Adipose tissue (tissue), 3 donors: ENCODE data around the gene POLR1C. TPM values are rescaled to one million over a fixed set of nuclear protein-coding genes. Genes with fewer than 3 reads are reported as not detected.
"Not testable (repeated sequence)": the region's sequence is repeated elsewhere in the genome, so short reads cannot be mapped to it uniquely, and the experiment has no call there.

ENCODE experiments used
- H3K27ac ChIP-seq: one replicate; pipeline ENCODE4 v1.5.1; 2013; ENCODE audit warnings: low read depth, low read length
- WGBS, 3 donors: extraction: QIAGEN DNeasy Blood & Tissue Kit; methylation state at CpG; one replicate each; pipeline ENCODE4 v1.1.7; 2013; 5-methylcytosine and 5-hydroxymethylcytosine counted together
- polyA plus RNA-seq, 3 donors: library from polyadenylated mRNA; stranded (reverse); fragments of 200-250 nt; gene quantifications; one replicate each; pipeline ENCODE4 v1.2.3, GENCODE V29; 2013
- donor health status: healthy with polysubstance abuse.
- donor health status: Bipolar disorder and iron deficiency.
- donor health status: healthy.

POLR1C gene
- polyA plus RNA-seq, 3 donors = 17.0 to 48.2 (median 19.2) TPM

DNA sequence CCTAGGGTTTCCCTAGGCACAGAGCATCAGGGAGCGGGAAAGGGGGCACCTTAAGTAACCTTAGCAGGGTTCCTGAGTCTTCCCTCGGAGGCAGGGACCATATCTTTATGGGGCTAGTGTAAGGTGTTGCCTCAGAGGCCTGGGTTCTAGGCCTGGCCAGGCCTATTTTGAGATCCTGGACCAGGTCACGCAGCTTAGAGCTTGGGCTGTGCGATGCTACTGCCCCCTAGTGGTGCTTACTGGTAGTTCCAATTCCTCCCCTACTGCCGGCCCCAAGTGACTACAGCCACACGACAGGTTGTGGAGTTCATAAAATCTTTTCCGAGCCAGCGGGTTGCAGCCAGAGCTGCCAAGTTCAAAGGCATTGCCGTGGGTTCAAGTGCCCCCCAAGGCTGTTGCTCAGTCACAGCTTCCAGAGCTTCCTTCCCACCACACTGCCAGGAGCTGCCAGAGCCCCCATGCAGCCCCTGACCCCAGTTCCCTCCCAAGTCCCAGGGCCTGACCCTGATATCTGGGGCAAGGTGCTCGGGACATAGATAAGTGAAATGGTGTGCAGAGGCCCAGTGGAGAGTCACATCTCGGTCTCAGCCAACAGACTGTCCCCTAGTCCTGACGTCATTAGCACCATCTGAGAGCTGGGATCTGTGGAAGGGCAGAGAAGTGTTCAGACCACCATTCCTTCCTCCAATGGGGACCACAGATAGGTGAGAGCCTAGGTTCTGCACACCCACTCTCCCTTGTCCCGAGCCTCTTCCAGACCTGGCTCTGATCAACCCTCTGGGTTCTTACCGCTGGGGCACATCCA, 10.0 kb upstream of the POLR1C start:
- WGBS, 3 donors = 26 to 28% (median 27%) methylated on average over 14 of the region's 14 CpGs
- no peak overlapping the region for H3K27ac ChIP-seq

DNA sequence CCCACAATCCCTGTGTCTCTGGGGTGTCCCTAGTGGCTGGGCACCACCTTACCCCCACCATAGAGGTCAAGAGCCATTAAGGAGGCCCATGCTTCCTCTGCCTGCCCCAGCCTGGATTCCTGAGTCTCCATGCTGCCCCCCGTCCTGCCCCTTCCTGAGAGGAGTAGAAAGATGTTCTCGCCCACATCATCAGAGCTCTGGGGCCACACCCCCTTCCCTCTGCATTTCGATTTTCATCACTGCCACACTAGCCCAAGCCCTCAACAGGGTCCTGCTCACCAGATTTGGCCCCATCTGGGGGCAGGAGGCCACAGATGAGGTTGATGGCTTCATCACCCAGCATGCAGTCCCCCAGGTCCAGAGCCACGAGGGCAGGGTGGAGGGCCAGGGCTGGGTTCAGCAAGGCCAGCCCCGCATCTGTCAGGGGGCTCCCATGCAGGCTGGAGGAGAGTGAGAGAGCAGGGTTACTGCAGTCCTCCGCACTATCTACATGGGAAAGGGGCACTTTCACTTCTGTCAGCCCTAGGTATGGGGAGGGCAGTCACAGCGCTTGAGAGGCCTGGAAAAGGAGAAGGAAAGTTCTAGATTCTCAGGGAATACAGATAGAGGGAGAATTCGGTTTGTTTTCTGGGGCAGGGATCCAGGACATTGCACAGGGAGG, 8.3 kb upstream of the POLR1C start:
- 70 to 82% (median 75%) methylated on average over 8 of the region's 8 CpGs for WGBS, 3 donors
- no peak overlapping the region for H3K27ac ChIP-seq

DNA sequence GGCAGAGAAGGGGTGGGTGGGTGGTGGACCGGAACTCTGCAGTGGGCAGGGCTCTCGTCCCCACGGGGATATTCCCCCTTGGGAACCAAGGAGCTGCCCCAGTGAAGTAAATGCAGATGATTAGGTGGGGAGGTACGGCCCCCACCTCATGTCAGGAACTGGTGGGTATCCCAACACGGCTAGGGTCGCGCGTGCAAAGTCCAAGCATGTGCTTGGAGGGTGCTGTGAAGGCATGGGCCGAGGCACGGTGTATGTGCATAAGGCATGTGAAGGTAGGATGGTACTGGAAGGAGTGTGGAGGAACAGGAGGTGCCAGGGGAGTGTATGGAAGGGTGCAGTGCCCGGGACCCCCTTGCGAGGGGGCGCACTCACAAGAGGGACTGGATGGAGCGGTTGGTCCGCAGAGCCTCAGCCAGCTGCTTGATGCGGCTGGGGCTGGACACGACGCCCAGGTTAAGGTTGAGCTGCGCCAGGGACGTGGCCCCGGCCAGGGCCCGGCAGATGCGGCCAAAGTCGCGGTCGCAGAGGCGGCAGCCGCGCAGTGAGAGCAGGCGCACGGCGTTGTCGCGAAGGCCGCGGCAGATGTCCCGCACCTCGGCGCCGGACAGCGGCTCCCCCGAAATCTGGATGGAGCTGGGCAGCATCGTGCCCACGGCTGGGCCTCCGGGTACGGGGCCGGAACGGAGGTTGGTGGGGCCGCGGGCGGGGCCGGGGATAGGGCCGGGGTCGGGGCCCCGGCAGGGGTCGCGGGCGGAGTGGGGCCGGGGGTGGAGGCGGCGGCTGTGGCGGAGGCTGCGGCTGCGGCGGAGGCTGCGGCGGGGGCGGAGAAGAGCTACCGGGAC, 7.5 kb upstream of the POLR1C start:
- WGBS, 3 donors = 8 to 15% (median 8%) methylated on average over 52 to 68 of the region's 69 CpGs

DNA sequence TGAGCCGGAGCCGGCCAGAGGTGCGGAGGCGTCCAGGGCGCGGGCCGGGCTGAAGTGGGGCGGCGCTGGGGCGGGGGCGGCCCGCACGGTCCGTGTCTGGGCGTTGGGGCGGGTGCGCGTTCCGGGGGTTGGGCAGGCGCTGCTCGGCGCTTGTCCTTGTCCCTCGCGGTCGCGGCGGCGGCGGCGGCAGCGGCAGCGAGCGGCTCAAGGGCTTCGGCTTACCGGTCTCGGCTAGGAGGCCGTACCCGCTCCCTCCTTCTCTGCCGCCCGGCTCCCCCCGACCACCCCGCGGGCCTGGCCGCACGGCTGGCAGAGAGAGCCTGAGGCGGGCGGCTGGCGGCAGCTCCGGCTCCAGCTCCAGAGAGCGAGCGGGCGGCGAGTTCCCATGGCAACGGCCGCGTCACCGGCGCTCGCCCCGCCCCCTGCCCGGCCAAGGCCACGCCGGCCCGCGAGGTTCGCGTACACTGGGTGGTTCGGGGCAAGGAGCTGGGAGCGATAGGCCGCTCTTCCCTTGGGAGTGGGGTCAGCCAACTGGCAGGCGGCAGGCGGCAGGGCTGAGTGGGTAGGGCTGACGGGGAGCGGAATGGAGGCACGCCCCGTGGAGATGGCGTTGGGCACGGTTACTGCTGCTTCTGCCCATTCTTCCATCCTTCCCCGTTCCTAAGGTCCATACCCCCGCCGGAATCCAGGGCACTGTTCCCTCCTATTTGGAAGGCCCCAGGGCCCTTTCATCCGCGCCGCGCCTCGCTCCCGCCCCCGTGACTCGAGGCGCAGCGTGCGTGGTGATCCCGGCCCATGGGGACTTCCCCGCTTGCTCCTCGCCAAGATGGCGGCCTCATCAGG, 6.7 kb upstream of the POLR1C start, which contains the start of gene LRRC73:
Gene LRRC73 (minus strand): TSS at position 363 of the 843 bp plus-strand sequence. CDS start 561 bp downstream, outside the sequence.
- 6 to 7% (median 7%) methylated on average over 83 to 96 of the region's 96 CpGs for WGBS, 3 donors

More for the DNA sequence above, 7.5 kb upstream of the POLR1C start:
- no peak overlapping the region for H3K27ac ChIP-seq

DNA sequence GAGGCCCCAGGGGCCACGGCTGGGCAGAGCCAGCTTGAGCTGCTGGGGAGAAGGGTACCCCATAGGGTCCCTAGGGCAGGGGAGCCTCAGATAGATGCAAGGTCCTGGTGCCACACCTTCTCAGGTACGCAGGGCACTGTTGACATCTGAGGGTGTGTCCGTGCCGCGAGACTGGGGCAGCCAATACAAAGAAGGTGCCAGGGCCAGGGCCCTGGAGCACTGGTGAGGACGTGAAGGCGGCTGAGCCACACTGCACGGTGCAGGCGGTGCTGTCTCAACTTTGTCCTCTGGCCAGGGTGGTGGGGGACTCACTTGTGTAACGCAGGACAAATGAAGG, 6.1 kb upstream of the POLR1C start:
- H3K27ac ChIP-seq = no peak overlapping the region
- 71 to 84% (median 78%) methylated on average over 10 of the region's 10 CpGs for WGBS, 3 donors

More for the DNA sequence above, 6.7 kb upstream of the POLR1C start, which contains the start of gene LRRC73:
- no peak within 1 kb of the TSS for H3K27ac ChIP-seq

DNA sequence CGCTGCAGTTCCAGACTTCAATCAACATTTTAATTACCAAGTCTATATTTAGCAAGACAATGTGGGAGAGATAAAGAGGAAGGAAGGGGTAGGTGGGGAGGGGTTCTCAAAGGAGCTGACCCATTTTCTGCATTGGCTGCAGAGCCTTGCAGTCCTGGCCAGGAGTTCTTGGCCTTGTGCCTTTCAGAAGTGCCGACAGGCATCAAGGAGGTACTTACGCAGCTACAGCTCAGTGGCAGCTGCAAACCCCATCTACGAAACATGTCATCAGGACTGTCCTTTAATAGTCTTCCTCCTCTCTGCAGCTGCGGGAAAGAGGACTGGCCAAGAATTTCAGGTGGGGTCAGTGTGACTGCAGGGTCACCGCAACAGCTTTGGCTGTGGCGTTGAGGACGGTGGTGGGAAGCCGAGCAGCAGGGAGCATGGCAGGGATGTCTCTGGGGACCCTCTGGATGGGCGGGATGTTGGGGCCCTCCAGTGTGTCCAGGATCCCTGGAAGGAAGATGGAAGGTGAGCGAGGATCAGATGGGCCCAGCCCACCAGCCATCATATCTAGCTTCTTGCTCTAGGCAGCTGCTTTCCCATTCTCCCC, 5.0 kb upstream of the POLR1C start:
- 69 to 85% (median 75%) methylated on average over 11 of the region's 11 CpGs for WGBS, 3 donors
- no peak overlapping the region for H3K27ac ChIP-seq

DNA sequence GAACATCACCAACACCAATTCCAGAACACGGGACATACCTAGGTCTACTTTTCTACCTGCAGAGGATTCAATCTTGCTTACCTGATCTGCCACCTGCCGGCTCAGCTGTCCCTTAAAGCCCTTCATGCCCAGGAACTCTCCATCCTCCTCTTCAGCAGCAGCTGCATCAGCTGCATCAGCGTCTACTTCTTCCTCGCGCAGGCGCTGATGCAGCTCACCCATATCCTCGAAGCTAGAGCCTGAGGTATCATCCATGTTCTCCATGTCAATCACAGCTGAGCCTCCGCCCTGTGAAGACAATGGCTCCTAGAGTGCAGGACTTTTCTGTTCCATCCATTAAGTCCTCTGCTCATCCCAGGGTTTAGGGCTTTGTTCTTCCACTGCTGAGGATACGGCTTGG, 1.1 kb upstream of the POLR1C start:
- no peak overlapping the region for H3K27ac ChIP-seq
- WGBS, 3 donors = 51 to 73% (median 71%) methylated on average over 9 of the region's 9 CpGs

DNA sequence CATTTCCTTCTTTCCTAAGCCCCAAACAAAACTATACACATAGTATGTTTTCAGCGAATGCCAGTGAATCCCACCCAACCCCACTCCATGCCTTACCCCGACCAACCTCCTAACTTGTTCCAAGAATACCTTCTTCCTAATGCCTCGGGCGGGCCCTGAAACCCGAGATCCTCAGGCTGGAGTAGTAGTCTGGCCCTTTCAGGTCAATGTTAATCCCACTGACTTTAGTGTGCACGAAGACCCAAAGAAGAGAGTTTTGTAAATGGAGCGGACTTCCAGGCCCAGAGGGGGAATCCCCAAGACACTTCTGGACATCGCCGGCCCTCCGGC, 557 bp upstream of the POLR1C start:
- WGBS, 3 donors = 1% methylated on average over 10 of the region's 10 CpGs
- no peak overlapping the region for H3K27ac ChIP-seq

DNA sequence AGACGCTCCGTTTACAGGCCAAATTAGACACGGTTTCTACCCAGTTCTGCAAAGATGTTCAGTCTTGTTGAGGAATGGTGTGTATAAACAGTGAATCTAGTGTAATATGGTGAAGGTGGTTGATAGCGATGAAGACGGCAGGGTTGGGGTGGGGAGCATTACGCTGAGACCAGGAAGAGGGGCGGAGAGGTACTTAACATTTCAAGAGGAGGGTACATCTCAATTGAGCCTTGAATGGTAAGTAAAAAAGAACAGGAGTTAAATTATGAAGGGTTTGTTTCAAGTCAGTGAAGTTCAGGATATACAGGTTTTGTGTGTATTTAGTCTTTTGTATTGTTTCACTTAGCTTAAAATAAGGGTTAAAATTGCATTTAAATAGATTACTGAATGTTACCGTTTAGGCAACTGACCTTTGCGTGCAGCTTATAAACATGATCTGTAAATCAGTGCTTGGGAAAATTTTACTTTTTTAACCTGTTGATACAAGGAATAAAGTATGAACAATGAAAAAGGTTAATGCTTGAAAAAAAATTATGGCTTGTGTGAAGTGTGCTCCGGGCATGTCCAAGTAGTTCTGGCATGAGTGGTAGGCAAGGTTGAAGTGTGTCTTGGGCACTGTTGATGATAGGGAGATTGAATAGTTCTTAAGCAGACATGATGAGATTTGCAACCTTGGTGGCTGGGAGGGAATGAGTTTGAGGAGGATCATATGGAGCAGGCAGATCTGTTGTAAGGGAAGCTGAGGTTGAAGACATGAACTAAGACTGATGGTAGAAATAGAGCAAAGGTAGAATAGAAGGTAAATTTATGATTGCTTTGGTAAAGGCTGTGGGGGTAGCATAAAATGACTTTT, 842 bp downstream of the POLR1C start:
- WGBS, 3 donors = 3 to 5% (median 5%) methylated on average over 10 of the region's 10 CpGs
- no peak overlapping the region for H3K27ac ChIP-seq

DNA sequence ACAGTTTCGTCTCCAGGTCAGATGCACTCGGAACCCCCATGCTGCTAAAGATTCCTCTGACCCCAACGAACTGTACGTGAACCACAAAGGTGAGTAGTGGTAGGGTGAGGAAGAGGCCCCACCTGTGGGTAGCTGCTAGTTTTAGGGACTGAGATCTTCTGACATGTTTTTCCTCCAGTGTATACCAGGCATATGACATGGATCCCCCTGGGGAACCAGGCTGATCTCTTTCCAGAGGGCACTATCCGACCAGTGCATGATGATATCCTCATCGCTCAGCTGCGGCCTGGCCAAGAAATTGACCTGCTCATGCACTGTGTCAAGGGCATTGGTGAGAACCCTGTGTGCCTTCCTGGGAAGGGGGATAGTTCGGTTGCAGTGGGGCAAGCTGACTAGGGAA, 3.2 kb downstream of the POLR1C start:
- no peak overlapping the region for H3K27ac ChIP-seq
- 85 to 92% (median 90%) methylated on average over 8 of the region's 8 CpGs for WGBS, 3 donors

DNA sequence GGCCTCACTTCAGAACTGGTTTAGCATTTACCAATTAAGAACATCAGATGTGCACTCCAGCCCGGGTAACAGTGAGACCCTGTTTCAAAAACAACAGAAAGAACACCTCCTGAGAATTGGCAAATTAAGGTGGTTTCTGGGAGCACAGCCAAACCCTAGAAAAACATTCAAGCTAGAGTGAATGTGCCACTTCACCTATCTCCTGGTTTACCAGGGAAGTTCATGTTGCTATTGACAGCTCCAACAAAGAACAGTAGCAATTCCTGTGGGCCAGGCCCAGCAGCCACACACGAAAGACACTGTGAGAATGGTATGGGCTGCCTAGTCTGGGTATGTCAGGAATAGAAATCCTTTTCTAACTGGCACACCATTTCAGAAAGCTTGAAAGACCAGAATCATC, 4.9 kb downstream of the POLR1C start:
- 74 to 83% (median 81%) methylated on average over 2 of the region's 2 CpGs for WGBS, 3 donors
- H3K27ac ChIP-seq = no peak overlapping the region

DNA sequence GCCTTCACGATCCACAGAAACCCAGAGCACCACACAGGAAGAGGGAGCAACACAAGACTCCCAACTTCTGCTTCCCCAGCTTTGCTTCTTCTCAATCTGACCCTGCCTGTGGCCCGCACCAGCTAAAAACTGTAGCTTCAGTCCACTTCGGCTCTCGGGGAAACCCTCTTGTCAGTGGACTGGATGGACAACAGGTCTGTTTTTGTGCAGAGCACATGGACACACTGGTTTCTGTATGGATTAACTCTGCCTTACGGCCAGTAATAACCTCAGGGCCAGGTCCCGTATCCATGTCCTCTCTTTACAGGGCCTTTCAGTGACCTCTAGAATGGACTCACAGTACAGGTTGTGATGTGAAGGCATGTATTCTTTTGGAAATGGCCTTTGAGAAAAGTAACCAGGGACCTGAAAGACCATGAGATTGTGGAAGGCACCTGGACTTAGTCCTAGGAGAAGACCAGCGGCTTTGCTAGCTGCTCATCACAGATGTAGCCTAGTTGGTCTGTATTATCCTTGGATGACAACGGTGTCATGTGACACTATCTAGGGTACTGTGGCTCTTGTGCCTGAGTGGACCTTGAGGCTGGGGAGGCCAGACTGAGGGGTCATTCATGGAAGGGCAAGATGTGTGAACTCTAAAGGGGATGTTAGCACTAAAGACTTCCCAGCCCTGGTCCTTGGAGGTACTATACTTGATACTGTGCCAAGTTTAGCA, 5.8 kb downstream of the POLR1C start:
- H3K27ac ChIP-seq = no peak overlapping the region
- WGBS, 3 donors = 85 to 92% (median 86%) methylated on average over 8 of the region's 8 CpGs

DNA sequence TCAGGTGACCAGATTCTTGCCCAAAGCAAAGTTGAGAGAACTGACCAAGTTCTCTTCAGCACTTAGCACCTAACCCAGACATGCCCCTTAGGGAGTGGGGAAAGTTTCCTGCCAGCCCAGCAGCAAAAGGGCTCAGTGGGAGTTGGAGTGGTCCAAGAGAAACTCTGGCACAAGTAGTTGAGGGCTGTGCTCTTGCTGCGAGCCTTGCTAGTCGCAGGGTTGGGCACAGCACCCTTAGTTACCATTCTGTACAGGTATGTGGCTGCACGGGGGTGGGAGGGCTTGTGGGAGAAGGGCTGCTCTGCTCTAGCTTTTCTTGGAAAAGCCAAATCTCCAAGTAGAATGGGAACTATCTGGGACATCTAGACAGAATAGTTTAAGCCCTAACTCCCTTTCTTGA, 6.4 kb downstream of the POLR1C start:
- no peak overlapping the region for H3K27ac ChIP-seq
- WGBS, 3 donors = 81 to 88% (median 86%) methylated on average over 3 of the region's 3 CpGs

DNA sequence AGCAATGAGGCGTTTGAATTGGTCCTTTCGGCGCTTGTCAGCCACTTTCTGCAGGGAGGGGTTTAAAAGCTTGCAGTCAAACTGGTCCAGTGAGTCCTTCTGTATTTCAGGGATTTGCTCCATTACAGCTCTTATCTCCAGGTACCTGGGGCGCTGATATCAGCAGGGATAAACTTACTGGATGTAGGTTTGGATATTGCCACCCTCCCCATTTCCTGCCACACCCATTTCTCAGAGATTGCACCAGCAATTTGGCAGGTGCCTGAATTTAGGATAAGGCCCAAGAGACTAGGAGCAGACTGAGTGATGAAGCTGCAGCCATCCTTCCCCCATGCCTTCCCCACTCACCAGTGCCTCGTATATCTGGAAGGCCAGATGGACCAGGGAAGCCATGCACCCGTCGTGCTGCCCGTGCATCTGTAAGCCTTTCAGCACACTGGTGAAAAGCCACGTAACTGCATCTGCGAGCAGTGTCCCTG, 7.6 kb downstream of the POLR1C start:
- WGBS, 3 donors = 83 to 86% (median 85%) methylated on average over 10 of the region's 10 CpGs
- no peak overlapping the region for H3K27ac ChIP-seq

DNA sequence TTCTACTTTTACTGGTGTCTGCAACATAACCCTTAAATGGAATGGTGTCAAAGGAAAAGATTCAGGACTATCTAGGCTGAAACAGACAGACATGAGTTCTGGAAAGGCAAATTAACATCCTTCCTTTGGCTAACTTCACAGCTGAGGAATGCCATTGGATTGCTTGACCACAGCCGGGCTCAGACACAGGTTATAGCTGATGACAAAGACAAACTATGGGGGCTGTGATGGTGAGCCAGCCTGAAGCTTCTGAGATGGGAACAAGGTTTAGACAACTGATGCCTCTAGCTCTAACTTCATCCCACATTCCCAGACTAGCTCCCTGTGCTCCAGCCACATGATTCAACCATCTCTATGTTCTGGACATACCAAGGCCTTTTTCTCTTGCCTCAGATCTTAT, 15.3 kb downstream of the POLR1C start:
- no peak overlapping the region for H3K27ac ChIP-seq
- WGBS, 3 donors = 88 to 92% (median 89%) methylated on average over 1 of the region's 1 CpG

DNA sequence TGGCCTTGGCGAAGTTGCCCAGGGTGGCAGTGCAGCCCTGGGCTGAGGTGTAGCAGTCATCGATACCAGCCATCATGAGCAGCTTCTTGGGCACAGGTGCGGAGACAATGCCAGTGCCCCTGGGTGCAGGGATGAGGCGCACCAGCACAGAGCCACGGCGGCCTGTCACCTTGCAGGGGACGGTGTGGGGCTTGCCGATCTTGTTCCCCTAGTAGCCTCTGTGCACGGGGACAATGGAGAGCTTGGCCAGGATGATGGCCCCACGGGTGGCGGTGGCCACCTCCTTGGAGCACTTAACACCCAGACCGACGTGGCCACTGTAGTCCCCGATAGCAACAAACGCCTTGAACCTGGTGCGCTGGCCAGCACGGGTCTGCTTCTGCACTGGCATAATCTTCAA, 22.1 kb downstream of the POLR1C start:
- not testable (repeated sequence) for H3K27ac ChIP-seq
- WGBS, 3 donors = 95 to 97% (median 97%) methylated on average over 13 to 15 of the region's 17 CpGs
